ENCODE measurements around the gene D2HGDH.

DNA sequence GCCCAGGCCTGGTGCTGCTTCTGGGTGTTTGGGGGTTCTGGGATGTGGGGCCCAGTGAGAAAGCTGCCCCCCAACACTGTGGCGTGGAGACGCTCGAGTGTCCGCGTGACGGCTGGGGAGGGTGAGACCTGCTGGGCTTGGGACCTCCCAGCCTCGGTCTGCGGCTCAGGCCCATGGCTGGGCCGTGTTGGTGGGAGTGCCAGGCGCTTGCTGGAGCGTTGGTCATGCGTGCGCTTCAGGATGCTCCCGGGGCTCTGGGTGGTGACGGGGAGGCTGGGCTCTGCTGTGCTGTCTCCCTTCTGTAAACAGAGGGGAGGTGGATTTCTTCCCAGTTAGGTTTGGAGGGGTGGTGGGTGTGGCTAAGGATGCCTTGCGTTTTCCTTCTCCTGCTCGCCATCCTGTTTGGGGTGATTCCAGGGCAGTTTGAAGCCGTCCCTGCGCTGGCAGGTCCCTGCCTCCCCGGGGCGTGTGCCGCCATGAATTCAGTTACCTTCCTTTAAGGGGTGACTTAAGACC lies 42.8 kb downstream of the D2HGDH start:
- no peak for TF ChIP-seq POLR2AphosphoS5 (IDR thresholded peaks at IDR 0.05)
- TF ChIP-seq, protein P1, sequence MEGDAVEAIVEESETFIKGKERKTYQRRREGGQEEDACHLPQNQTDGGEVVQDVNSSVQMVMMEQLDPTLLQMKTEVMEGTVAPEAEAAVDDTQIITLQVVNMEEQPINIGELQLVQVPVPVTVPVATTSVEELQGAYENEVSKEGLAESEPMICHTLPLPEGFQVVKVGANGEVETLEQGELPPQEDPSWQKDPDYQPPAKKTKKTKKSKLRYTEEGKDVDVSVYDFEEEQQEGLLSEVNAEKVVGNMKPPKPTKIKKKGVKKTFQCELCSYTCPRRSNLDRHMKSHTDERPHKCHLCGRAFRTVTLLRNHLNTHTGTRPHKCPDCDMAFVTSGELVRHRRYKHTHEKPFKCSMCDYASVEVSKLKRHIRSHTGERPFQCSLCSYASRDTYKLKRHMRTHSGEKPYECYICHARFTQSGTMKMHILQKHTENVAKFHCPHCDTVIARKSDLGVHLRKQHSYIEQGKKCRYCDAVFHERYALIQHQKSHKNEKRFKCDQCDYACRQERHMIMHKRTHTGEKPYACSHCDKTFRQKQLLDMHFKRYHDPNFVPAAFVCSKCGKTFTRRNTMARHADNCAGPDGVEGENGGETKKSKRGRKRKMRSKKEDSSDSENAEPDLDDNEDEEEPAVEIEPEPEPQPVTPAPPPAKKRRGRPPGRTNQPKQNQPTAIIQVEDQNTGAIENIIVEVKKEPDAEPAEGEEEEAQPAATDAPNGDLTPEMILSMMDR (IDR thresholded peaks at IDR 0.05), result no peak

All from prostate gland (tissue), 2 donors.